SJCRH30 (cell line): ENCODE measurements around the gene PLGLB1. TPM values are rescaled to one million over a fixed set of nuclear protein-coding genes. Genes with fewer than 3 reads are reported as not detected.
"Not testable (repeated sequence)": the region's sequence is repeated elsewhere in the genome, so short reads cannot be mapped to it uniquely, and the experiment has no call there.

Experiments used
- DNase-seq, 2 experiments: peaks; one replicate each; pipeline ENCODE4 v3.0.0-alpha.2; 2015 to 2020
- H3K27ac ChIP-seq: fragments of 250-450 bp; sonication (Bioruptor Pico); 2 replicates; pipeline ENCODE4 v1.5.1; 2020; ENCODE audit warnings: mild to moderate bottlenecking, moderate library complexity
- H3K27me3 ChIP-seq: fragments of 250-450 bp; sonication (Bioruptor Pico); 2 replicates; pipeline ENCODE4 v1.5.1; 2020; ENCODE audit warnings: mild to moderate bottlenecking, moderate library complexity
- H3K36me3 ChIP-seq: fragments of 250-450 bp; sonication (Bioruptor Pico); 2 replicates; pipeline ENCODE4 v1.5.1; 2020; ENCODE audit warnings: mild to moderate bottlenecking, moderate library complexity
- H3K4me1 ChIP-seq: fragments of 250-450 bp; sonication (Bioruptor Pico); 2 replicates; pipeline ENCODE4 v1.5.1; 2020; ENCODE audit warnings: mild to moderate bottlenecking, moderate library complexity
- H3K4me3 ChIP-seq: fragments of 250-450 bp; sonication (Bioruptor Pico); 2 replicates; pipeline ENCODE4 v1.5.1; 2020; ENCODE audit warnings: mild to moderate bottlenecking, moderate library complexity
- H3K9me3 ChIP-seq: fragments of 250-450 bp; sonication (Bioruptor Pico); replicated peaks from 2 replicates; pipeline ENCODE4 v1.5.1; 2020; ENCODE audit warnings: mild to moderate bottlenecking, moderate library complexity
- total RNA-seq: library from RNA; depleted of rRNA; stranded (reverse); fragments of >200 nt; shearing (Covaris generic); gene quantifications from 2 replicates; pipeline ENCODE4 v1.2.3, GENCODE V29; 2014; rRNA removed

The PLGLB1 gene
- total RNA-seq: 0.81 and 1.0 TPM in 2 replicates

DNA sequence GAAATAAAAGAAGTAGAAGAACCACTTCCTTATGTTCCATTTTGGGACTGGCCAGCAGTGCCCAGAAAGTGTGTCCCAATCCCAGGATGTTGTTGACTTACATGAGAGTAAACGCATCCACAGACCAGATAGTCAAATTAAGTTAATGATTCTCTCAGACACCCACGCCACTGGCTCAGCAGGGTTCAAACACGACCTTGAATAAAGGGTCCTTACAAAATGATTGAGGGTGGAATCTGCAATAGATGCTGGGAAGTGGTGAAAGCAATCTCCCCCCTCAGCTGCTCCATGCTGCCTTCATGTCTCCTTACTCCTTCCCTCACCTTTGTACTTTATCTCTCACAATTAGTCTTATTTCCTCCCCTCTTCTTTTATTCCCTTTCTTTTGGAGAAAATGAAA, at the start of gene PLGLB1:
Gene PLGLB1 (minus strand): TSS at position 101 of the 400 bp plus-strand sequence. CDS start 61 bp downstream, at position 40.
- not testable (repeated sequence) for H3K4me3 ChIP-seq, H3K27ac ChIP-seq, DNase-seq, H3K27me3 ChIP-seq, H3K4me1 ChIP-seq, H3K36me3 ChIP-seq, H3K9me3 ChIP-seq

DNA sequence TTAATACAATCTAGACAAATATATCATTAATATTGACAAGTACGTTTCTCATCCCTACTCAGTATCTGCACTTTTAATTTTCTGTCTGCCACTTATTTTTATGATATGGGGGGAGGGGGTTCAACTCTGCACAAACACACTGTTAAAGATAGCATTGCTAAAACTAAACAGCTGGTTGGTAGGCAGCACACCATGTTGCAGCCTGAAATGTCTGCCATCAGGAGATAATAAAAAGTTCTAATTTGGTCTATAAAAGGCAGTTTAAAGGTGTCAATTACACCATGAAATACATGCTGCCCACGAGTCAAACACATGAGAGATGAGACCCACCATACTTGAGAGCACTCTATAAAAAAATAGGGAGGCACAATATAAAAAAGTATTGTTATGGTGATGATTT, 42.7 kb upstream of the PLGLB1 start:
- H3K4me3 ChIP-seq: not testable (repeated sequence)

DNA sequence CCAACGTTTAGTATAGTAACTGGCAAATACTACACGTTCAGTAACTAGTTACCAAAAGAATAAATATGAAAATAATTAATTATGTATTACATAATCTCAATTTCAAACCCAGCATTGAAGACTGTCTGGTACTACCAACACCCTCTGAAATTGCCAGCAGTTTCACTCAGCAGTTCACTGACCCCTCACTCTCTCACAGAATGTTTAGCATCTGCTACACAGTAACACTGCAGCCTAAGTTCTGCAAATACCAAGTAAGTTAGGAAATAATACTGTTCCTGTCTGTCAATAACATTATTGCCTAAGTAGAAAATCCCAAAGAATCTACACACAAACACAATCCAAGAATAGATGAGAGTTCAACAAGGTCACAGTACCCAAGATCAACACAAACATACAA, 41.8 kb upstream of the PLGLB1 start:
- H3K4me1 ChIP-seq, H3K4me3 ChIP-seq, H3K9me3 ChIP-seq, DNase-seq, H3K27ac ChIP-seq, H3K36me3 ChIP-seq, H3K27me3 ChIP-seq: not testable (repeated sequence)

More for the DNA sequence above, 42.7 kb upstream of the PLGLB1 start:
- not testable (repeated sequence) for H3K27me3 ChIP-seq, DNase-seq, H3K9me3 ChIP-seq, H3K4me1 ChIP-seq, H3K36me3 ChIP-seq, H3K27ac ChIP-seq

DNA sequence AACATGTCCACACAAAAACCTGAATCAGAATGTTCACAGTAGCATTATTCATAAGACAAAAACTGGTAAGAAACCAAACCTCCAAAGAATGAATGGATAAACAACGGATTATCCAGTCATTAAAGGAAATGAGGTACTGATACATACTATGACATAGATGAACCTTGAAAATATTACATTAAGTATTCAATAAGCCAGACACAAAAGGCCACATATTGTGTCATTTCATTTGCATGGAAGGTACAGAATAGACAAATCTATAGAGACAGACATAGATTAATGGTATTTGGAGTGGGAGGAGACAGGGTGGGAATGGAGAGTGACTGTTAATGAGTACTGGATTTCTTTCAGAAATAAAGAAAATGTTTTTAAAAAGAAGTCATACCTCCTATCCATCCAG, 39.9 kb upstream of the PLGLB1 start:
- H3K4me3 ChIP-seq, H3K4me1 ChIP-seq, H3K27ac ChIP-seq, H3K36me3 ChIP-seq, H3K9me3 ChIP-seq, DNase-seq, H3K27me3 ChIP-seq: not testable (repeated sequence)

DNA sequence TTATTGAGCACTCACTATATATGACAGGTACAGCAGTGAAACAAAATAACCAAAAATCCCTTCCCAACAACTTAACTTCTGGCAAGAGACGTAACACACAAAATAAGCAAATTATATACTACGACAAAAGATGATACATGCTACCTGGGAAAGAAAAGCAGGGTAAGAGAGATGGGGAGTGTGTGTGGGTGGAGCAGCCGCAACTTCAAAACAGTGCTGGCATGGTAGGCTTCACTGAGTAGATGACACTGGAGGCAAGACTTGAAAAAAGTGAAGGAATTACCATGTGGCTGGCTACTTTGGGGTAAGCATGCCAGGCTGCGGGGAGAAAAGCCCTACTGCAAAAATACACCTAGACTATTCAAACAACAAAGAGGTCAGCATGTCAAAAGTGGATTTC, 36.0 kb upstream of the PLGLB1 start:
- not testable (repeated sequence) for H3K27me3 ChIP-seq, DNase-seq, H3K9me3 ChIP-seq

DNA sequence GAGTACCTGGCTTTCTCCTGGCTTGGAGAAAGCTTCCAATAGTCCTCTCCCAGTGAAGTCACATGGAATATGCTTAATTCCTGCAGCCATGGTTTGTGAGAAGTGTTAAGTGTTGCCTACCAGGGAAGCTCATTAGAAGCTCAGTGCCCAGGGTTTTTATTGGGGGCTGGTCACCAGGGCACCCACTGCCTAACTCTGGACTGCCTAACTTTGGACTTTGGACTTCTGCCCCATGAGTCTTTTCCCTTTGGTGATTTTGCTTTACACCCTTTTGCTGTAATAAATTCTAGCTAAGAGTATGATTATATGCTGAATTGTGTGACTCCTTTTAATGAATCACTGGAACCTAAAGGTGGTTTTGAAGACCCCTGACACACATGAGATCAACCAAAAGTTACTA, 35.2 kb upstream of the PLGLB1 start:
- not testable (repeated sequence) for H3K27me3 ChIP-seq, H3K36me3 ChIP-seq, DNase-seq, H3K27ac ChIP-seq, H3K4me3 ChIP-seq, H3K9me3 ChIP-seq, H3K4me1 ChIP-seq

More for the DNA sequence above, 36.0 kb upstream of the PLGLB1 start:
- not testable (repeated sequence) for H3K4me3 ChIP-seq, H3K4me1 ChIP-seq, H3K36me3 ChIP-seq, H3K27ac ChIP-seq

DNA sequence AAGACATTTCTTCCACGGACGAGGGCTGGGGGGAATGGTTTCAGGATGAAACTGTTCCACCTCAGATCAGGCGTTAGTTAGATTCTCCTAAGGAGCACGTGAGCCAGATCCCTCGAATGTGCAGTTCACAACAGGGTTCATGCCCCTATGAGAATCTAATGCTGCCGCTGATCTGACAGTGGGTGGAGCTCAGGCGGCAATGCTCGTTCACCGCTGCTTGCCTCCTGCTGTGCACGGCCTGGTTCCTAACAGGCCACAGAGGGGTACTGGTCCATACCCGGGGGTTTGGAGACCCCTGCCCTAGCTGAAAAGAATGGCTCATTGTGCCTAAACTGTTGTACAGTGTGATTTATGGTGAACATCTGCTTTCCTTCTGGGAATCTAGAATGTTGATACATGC, 34.8 kb upstream of the PLGLB1 start:
- H3K4me3 ChIP-seq, H3K9me3 ChIP-seq, H3K27me3 ChIP-seq, H3K4me1 ChIP-seq, H3K27ac ChIP-seq, H3K36me3 ChIP-seq, DNase-seq: not testable (repeated sequence)

DNA sequence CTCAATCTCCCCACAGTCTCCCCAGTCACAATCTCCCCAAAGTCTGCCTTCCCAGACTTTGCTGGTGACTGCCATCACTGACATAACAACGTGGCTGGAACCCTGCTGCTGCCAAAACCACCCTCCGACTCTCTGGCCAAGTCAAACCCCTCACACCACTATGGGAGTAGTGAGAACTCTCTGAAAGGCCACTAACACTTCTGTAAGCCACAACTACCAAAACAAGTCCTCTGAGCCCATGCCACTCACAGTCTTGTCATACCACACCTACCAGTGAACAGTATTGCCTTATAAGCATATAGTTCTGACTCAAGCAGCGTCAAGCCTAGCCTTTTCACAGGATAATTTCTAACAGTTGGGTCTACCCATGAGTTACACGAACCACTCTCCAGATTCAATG, 32.7 kb upstream of the PLGLB1 start:
- DNase-seq, H3K27me3 ChIP-seq, H3K9me3 ChIP-seq, H3K27ac ChIP-seq, H3K36me3 ChIP-seq, H3K4me1 ChIP-seq, H3K4me3 ChIP-seq: not testable (repeated sequence)

DNA sequence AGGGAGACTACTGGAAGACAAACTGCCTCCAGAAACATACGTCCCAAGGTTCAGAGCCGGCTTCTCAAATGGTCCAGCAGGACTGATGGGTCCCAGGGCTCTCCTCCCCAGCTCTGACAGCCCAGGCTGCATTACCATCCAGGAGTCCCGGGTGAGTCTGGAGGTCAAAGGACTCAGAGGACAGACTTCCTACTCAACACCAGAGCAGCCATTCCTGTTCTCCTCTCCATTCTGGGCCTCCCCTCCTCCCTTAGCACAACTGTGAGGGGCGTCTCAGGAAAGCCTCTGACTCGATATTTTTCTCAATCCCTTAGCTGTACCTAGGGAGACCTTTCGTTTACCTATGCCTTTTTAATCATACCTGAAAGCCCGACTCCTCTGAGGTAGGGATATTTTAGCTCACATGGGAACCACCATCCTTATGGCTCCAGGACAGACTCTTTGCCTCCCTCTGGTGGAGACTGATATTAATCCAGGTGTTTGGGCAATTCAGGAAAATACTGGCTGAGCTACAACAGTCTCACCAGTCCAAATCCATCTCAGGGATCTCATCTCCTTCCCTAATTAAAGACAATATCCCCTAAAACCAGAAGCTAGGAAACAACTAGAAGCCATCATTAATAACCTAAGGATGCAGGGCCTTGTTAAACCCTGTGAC, 19.8 kb upstream of the PLGLB1 start:
- H3K27me3 ChIP-seq, H3K9me3 ChIP-seq, H3K4me3 ChIP-seq, H3K36me3 ChIP-seq, H3K27ac ChIP-seq, H3K4me1 ChIP-seq: not testable (repeated sequence)
- peak in 1 of 2 experiments; percentile 22 for DNase-seq

DNA sequence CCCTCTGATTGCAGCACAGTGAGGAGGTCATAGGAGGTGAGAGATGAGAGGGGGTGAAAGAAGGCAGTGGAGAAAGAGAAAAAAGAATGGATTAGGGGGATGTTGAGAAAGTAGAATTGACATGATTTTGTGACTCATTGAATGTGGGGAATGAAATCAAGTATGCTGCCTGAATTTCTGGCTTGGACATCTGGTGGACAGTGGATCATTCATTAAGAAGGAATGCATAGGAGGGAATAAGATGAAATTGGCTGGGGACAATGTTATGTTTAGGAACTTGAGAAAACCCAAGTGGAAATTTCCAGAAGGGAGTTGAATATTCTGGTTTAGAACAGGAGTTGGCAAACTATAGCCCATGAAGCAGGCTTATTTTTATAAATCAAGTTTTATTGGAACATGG, 7.0 kb upstream of the PLGLB1 start:
- not testable (repeated sequence) for H3K9me3 ChIP-seq, H3K27ac ChIP-seq, H3K4me3 ChIP-seq, DNase-seq, H3K27me3 ChIP-seq, H3K4me1 ChIP-seq, H3K36me3 ChIP-seq

DNA sequence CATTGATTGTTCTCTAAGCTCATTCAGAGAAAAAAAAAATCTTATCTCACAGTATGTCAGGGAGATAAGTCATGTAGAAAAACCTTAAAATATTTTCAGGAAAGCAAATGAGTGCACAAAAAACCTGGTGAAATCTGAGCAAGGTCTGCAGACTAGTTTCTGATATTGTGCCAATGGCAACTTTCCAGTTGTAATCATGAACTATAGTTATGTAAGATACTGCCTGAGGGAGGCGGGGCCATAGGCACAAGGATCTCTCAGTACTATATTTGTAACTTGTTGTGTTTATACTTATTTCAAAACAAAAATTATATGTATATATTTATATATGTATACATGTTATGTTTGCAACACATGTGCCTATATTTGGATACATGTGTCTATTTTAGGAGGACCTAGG, 5.2 kb upstream of the PLGLB1 start:
- H3K27me3 ChIP-seq, H3K4me1 ChIP-seq, H3K27ac ChIP-seq, H3K36me3 ChIP-seq, H3K4me3 ChIP-seq, H3K9me3 ChIP-seq, DNase-seq: not testable (repeated sequence)

DNA sequence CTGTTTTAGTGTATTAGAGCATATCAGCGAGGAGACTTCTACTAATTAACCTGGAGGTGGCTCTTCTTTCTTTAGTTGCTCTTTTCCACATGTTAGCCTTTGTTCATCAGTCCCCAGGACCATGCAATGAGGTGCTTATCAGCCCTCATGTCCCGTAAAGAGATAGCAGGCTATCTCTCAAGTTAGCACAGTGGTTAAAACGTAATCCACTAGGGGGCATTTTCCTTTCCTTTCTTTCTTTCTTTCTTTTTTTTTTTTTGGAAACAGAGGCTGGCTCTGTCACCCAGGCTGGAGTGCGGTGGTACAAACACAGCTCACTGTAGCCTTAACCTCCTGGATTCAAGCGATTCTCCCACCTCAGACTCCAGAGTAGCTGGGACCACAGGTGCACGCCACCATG, 4.3 kb upstream of the PLGLB1 start:
- not testable (repeated sequence) for DNase-seq, H3K4me3 ChIP-seq, H3K36me3 ChIP-seq, H3K27ac ChIP-seq, H3K4me1 ChIP-seq, H3K9me3 ChIP-seq, H3K27me3 ChIP-seq

DNA sequence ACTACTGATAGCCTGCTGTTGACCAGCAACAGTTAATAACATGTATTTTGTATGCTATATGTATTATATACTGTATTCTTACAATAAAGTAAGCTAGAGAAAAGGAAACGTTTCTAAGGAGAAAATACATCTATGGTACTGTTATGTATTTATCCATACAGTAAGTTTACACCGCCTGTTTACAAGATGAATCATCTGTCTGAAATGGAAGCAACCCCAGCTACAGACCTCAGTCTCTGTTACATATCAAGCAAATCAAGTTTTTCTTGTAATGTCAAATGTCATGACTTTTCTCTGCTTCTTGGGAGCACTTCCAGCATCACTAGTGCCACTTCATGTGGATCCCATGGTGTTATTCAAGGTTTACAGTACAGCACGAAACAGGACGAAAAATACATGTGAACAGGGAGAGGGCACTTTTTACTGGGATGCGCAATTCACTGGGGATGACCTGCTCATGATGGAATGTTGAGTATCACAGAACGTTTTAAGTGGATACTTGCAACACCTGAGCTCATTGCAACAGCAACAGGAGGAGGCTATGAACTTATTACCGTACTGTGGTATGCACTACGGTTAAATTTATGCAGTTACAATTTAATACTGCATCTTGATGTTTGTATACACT, 2.5 kb upstream of the PLGLB1 start:
- H3K27me3 ChIP-seq, H3K4me1 ChIP-seq, H3K36me3 ChIP-seq, H3K27ac ChIP-seq, H3K9me3 ChIP-seq, DNase-seq, H3K4me3 ChIP-seq: not testable (repeated sequence)

DNA sequence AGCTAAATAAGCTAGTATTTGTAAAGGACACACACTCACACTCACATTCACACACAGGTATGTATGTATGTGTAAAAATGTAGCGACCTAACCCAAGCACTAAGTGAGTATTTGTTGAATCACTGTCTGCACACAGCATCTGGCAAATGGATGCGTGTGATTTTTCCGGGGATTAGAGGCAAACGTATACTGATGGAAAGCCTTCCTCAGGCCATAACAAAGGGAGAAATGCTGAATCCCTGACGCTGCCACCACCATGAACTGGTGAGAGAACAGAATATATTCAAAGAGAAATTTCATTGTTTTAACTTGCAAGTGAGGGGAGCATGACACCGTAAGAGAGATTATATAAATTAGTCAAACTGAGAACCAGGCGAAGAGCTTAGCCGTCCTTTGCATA, 601 bp downstream of the PLGLB1 start:
- H3K4me3 ChIP-seq, H3K36me3 ChIP-seq, H3K27ac ChIP-seq, H3K27me3 ChIP-seq, H3K4me1 ChIP-seq, DNase-seq, H3K9me3 ChIP-seq: not testable (repeated sequence)

DNA sequence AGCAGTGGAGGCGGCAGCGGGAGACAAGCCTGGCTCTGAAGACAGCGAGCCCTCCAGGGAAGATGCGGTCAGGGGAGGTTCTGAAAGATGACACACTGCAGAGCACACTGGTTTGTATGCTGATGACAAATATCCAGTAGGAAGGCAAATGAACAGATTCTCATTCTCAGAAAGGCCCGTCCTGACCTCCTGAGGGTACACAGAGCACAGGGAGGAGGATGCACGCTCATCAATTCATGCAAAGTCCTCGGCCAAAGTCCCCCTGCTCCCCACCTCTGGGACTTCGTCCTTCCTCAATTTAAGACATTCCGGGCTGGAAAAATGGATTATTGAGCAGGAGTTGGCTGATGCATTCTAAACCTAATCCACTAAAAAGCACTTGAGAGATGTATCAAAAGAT, 2.6 kb downstream of the PLGLB1 start:
- H3K4me3 ChIP-seq, DNase-seq, H3K27ac ChIP-seq, H3K9me3 ChIP-seq, H3K36me3 ChIP-seq, H3K4me1 ChIP-seq, H3K27me3 ChIP-seq: not testable (repeated sequence)

DNA sequence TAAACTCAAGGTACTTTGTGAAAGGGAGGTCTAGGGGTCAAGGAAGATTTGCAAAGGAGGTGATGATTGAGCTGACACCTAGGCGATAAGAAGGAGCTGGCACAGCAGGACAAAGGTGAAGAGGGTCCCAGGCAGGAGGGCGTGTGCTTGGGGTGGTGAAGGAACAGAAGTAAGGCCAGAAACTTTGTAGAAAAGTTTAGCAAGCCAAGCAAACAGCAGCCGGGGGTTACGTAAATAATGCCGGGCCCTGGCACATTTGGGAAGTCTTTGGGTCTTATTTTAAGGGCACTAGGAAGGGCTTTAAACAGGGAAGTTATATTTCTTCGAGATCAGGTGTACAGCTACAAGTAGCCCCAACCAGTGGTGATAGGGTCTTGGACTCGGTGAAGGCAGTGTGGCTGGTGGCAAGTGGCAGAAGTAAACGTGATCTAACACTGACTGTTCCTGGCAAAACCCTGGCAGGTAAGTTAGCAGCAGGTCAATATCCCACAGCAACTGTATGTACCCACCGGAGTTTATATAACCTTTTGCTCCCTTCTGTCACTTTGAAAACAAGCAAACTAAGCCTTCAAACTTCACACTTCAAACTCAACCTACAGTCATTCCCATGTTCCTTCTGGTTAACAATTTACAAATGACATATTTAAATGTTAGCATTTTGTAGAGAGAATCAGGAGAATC, 7.0 kb downstream of the PLGLB1 start:
- H3K36me3 ChIP-seq, DNase-seq, H3K27me3 ChIP-seq, H3K9me3 ChIP-seq, H3K4me3 ChIP-seq, H3K4me1 ChIP-seq, H3K27ac ChIP-seq: not testable (repeated sequence)
